Esophagus muscularis mucosa (tissue), 4 donors: ENCODE data around the gene KCNA10.

Source experiments
- EP300 ChIP-seq: sonication (generic); formaldehyde crosslinking; IDR thresholded peaks from one replicate; pipeline ENCODE4 v1.6.1; 2017; ENCODE audit warnings: antibody characterized with exemption
- POLR2A ChIP-seq: fragments of 450-650 bp; IDR thresholded peaks from one replicate; pipeline ENCODE4 v1.6.1; 2017; ENCODE audit warnings: antibody characterized with exemption, moderate library complexity, mild to moderate bottlenecking, low read depth
- POLR2AphosphoS5 ChIP-seq, 2 donors: sonication (generic); formaldehyde crosslinking; IDR thresholded peaks; one replicate each; pipeline ENCODE4 v1.6.1; 2017; ENCODE audit warnings: antibody characterized with exemption in 2 of 2
- TF ChIP-seq, protein P1 (sequence below), 3 experiments: fragments of 200-600 bp in 2 of 3; fragments of 450-650 bp in 1 of 3; sonication (generic) in 2 of 3; IDR thresholded peaks; one replicate each; pipeline ENCODE4 v1.5.1; 2017 to 2019; ENCODE audit warnings: antibody characterized with exemption in 3 of 3, mild to moderate bottlenecking in 2 of 3, moderate library complexity in 1 of 3

DNA sequence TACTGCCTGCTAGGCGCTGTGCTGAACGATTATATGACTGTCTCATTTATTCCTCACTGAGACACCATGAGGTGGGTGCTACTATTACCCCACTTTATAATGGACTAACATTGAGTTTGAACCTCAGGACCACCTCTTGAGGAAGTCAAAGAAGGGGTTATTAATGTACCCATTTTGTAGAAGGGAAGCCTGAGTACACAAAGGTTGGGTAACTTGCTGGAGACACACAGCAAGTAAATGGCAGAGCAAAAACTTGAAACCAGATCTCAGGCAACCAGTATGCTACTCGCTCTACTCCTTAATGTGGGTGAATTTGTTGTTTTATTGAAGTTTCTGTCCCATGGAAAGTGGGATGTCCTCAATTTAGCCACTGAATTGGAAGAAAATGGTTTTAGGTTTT, 30.1 kb downstream of the KCNA10 start:
- no peak for TF ChIP-seq EP300
- TF ChIP-seq, protein P1, sequence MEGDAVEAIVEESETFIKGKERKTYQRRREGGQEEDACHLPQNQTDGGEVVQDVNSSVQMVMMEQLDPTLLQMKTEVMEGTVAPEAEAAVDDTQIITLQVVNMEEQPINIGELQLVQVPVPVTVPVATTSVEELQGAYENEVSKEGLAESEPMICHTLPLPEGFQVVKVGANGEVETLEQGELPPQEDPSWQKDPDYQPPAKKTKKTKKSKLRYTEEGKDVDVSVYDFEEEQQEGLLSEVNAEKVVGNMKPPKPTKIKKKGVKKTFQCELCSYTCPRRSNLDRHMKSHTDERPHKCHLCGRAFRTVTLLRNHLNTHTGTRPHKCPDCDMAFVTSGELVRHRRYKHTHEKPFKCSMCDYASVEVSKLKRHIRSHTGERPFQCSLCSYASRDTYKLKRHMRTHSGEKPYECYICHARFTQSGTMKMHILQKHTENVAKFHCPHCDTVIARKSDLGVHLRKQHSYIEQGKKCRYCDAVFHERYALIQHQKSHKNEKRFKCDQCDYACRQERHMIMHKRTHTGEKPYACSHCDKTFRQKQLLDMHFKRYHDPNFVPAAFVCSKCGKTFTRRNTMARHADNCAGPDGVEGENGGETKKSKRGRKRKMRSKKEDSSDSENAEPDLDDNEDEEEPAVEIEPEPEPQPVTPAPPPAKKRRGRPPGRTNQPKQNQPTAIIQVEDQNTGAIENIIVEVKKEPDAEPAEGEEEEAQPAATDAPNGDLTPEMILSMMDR (IDR thresholded peaks at IDR 0.05), result no peak
- TF ChIP-seq POLR2AphosphoS5 (IDR thresholded peaks at IDR 0.05), result no peak
- no peak for TF ChIP-seq POLR2A
